ENCODE results near the gene TGIF1. TPM values are rescaled to one million over a fixed set of nuclear protein-coding genes. Genes with fewer than 3 reads are reported as not detected.

TGIF1 gene
- total and polyA plus RNA-seq, 2 donors = 25.4 to 96.1 TPM

GRCh38 chr18:3495691-3496430, 45.9 kb downstream of the TGIF1 start:
- H3K9me3 ChIP-seq (ENCODE audit: control insufficient read depth in 2 of 2, insufficient read depth in 1 of 2, low read length in 1 of 2) = no peaks in the 10 kb centered on the region
- no peak for DNase-seq (ENCODE audit: low read depth in 6 of 9, low spot score in 9 of 9)
- peaks cover 0 to 5% of the 10 kb centered on the region in 2 donors for H3K4me1 ChIP-seq (ENCODE audit: control insufficient read depth in 2 of 2, insufficient read depth in 2 of 2, low read length in 2 of 2)
- peaks cover 11 to 30% of the 10 kb centered on the region in 2 donors for H3K27me3 ChIP-seq (ENCODE audit: control insufficient read depth in 2 of 2, insufficient read depth in 1 of 2, low read length in 1 of 2)
- H3K36me3 ChIP-seq (ENCODE audit: control insufficient read depth in 2 of 2, insufficient read depth in 2 of 2, low read length in 1 of 2) = no peaks in the 10 kb centered on the region
- H3K27ac ChIP-seq (ENCODE audit: low read depth in 1 of 2, low read length in 1 of 2) = no peak overlapping the region
- no peak overlapping the region for H3K4me3 ChIP-seq (ENCODE audit: low read length in 2 of 2)
- WGBS = 83% methylated on average over 7 of the region's 7 CpGs

DNA sequence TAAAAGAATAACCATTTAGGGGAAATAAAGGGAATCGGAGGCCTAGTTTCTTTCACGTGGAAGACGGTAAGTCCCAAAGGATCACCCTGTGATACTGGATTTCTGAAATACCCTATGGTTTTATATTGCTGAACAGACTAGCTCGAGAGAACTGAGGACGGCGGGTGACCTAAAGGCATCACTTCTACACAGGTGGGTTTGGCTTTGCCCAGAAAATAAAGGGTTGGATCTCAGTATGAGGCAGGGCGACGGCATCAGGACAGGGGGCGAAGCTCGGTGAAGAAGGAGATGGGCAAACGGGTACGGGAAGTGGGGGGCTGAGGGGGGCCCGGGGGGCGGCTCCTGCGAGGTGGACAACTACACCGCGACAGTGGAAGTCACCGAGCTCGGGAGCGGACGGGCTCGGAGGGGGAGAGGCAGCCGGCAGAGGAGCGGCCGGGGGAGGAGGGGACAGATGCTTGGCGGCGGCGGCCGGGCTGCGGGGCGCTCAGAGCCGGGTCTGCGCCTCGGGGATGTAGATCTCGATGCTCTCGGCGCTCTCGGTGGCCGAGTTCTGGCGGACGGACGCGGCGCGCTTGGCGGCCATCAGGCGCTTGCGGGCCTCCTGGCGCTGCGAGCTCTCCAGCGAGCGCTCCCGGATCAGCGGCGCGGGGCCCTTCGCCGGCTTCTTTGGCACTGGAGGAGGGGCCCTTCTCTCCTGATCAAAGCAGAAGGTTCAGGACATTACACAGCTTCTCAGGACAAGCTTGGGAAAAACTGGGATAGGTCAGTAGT, 48.9 kb downstream of the TGIF1 start:
- peaks cover 11 to 36% of the 10 kb centered on the region in 2 donors for H3K27me3 ChIP-seq (ENCODE audit: control insufficient read depth in 2 of 2, insufficient read depth in 1 of 2, low read length in 1 of 2)
- H3K9me3 ChIP-seq (ENCODE audit: control insufficient read depth in 2 of 2, insufficient read depth in 1 of 2, low read length in 1 of 2) = no peaks in the 10 kb centered on the region
- peak overlapping the region in 1 of 2 donors; percentile 18 for H3K27ac ChIP-seq (ENCODE audit: low read depth in 1 of 2, low read length in 1 of 2)
- WGBS = 15% methylated on average over 58 of the region's 58 CpGs
- DNase-seq (ENCODE audit: low read depth in 6 of 9, low spot score in 9 of 9) = no peak
- H3K4me3 ChIP-seq (ENCODE audit: low read length in 2 of 2) = peak overlapping the region in 1 of 2 donors; percentile 41
- H3K36me3 ChIP-seq (ENCODE audit: control insufficient read depth in 2 of 2, insufficient read depth in 2 of 2, low read length in 1 of 2) = no peaks in the 10 kb centered on the region
- peaks cover 0 to 5% of the 10 kb centered on the region in 2 donors for H3K4me1 ChIP-seq (ENCODE audit: control insufficient read depth in 2 of 2, insufficient read depth in 2 of 2, low read length in 2 of 2)

DNA sequence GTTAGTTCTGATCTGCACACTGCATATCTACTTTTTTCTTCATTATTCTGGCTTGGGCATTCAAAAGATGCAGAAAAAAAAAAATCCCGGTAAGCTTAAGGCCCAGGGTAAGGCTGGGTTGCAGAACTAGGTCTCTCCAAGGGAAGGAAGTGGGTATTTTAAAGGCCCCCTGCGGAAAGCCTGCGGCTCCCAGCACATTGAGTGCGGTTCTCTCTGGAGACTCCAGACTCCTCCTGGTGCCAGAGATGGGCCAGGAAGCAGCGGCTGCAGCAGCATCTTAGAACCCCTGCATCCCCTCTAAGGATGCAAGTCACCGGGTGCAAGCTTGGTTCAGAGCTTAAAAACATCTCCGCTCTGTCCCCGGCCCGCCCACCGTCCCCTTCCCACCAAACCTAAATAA, 49.5 kb downstream of the TGIF1 start:
- Histone ChIP-seq H3K9me3 (ENCODE audit: control insufficient read depth in 2 of 2, insufficient read depth in 1 of 2, low read length in 1 of 2) (no peaks in the 10 kb centered on the region), H3K36me3 (ENCODE audit: control insufficient read depth in 2 of 2, insufficient read depth in 2 of 2, low read length in 1 of 2) (no peaks in the 10 kb centered on the region), H3K27ac (ENCODE audit: low read depth in 1 of 2, low read length in 1 of 2) (no peak overlapping the region), H3K4me3 (ENCODE audit: low read length in 2 of 2) (peak overlapping the region in 1 of 2 donors; percentile 41), H3K4me1 (ENCODE audit: control insufficient read depth in 2 of 2, insufficient read depth in 2 of 2, low read length in 2 of 2) (peaks cover 0 to 5% of the 10 kb centered on the region in 2 donors), H3K27me3 (ENCODE audit: control insufficient read depth in 2 of 2, insufficient read depth in 1 of 2, low read length in 1 of 2) (peaks cover 11 to 36% of the 10 kb centered on the region in 2 donors)
- 5% methylated on average over 10 of the region's 10 CpGs for WGBS
- DNase-seq (ENCODE audit: low read depth in 6 of 9, low spot score in 9 of 9) = no peak

DNA sequence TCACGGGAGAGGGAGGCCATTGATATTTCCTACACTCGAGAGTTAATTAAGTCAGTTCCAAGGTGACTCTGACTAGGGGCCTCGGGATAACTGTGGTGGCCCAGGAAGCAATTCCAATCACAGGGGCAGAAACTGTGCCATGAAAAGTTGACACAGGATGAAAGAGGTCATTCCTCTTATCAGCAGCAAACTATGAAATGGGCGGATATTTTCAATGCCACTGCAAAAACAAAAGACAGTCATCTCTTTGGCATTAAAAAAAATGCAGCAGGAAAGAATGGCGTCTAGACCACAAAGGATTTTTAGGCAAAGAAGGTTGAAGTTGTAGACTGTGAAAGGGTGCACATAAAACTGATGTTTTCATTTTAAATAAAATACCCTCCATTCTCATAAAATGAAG, 50.0 kb downstream of the TGIF1 start:
- no peak overlapping the region for H3K27ac ChIP-seq (ENCODE audit: low read depth in 1 of 2, low read length in 1 of 2)
- H3K4me3 ChIP-seq (ENCODE audit: low read length in 2 of 2) = no peak overlapping the region

DNA sequence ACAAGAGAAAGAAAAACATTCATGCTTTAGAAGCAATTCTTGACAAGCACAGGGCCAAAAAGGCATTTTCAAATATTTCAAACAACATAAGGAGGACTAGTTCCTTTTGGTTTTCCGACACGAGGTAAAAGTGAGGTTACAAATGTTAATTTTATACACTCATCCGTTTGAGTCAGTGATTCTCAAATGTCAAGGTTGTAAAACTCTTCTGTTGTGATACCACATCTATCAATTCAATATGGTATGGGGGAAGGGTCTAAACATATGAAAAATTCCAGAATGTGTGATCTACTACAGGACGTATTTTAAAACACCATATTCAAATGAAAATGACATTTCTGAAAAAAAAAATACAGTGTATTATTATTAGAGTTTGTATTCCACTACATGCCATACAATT, 52.7 kb downstream of the TGIF1 start:
- no peak overlapping the region for H3K27ac ChIP-seq (ENCODE audit: low read depth in 1 of 2, low read length in 1 of 2)
- H3K4me3 ChIP-seq (ENCODE audit: low read length in 2 of 2) = no peak overlapping the region
- H3K9me3 ChIP-seq (ENCODE audit: control insufficient read depth in 2 of 2, insufficient read depth in 1 of 2, low read length in 1 of 2) = no peaks in the 10 kb centered on the region
- whole genome bisulfite sequencing = 89% methylated on average over 4 of the region's 4 CpGs
- H3K27me3 ChIP-seq (ENCODE audit: control insufficient read depth in 2 of 2, insufficient read depth in 1 of 2, low read length in 1 of 2) = peaks cover 11 to 35% of the 10 kb centered on the region in 2 donors
- peaks cover 0 to 5% of the 10 kb centered on the region in 2 donors for H3K4me1 ChIP-seq (ENCODE audit: control insufficient read depth in 2 of 2, insufficient read depth in 2 of 2, low read length in 2 of 2)
- H3K36me3 ChIP-seq (ENCODE audit: control insufficient read depth in 2 of 2, insufficient read depth in 2 of 2, low read length in 1 of 2) = no peaks in the 10 kb centered on the region
- DNase-seq (ENCODE audit: low read depth in 6 of 9, low spot score in 9 of 9) = no peak

More for the DNA sequence above, 50.0 kb downstream of the TGIF1 start:
- peaks cover 11 to 36% of the 10 kb centered on the region in 2 donors for H3K27me3 ChIP-seq (ENCODE audit: control insufficient read depth in 2 of 2, insufficient read depth in 1 of 2, low read length in 1 of 2)
- no peaks in the 10 kb centered on the region for H3K36me3 ChIP-seq (ENCODE audit: control insufficient read depth in 2 of 2, insufficient read depth in 2 of 2, low read length in 1 of 2)
- WGBS = 28% methylated on average over 5 of the region's 5 CpGs
- H3K9me3 ChIP-seq (ENCODE audit: control insufficient read depth in 2 of 2, insufficient read depth in 1 of 2, low read length in 1 of 2) = no peaks in the 10 kb centered on the region
- no peak for DNase-seq (ENCODE audit: low read depth in 6 of 9, low spot score in 9 of 9)
- H3K4me1 ChIP-seq (ENCODE audit: control insufficient read depth in 2 of 2, insufficient read depth in 2 of 2, low read length in 2 of 2) = peaks cover 0 to 5% of the 10 kb centered on the region in 2 donors

DNA sequence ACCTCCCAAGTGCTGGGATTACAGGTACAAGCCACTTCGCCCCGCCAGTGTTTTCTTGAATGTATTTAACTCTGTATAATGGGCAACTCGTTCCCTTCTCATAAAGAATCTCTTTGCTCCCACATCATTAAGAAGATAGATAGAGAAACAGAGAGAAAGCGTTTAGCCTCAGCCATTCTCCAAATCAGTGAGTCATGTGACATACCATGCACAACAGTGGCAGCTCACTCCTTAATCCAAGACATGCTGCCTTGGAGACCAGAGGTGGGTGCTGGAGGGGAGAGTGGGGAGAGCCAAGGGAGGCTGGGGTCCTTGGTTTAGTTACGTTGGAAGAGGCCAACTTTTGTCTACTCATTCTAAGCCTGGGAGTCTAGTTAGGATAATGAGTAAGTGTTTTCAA, 54.7 kb downstream of the TGIF1 start:
- Histone ChIP-seq H3K4me1 (ENCODE audit: control insufficient read depth in 2 of 2, insufficient read depth in 2 of 2, low read length in 2 of 2) (peaks cover 0 to under 1% of the 10 kb centered on the region in 2 donors), H3K9me3 (ENCODE audit: control insufficient read depth in 2 of 2, insufficient read depth in 1 of 2, low read length in 1 of 2) (no peaks in the 10 kb centered on the region), H3K27me3 (ENCODE audit: control insufficient read depth in 2 of 2, insufficient read depth in 1 of 2, low read length in 1 of 2) (peaks cover 5 to 16% of the 10 kb centered on the region in 2 donors), H3K27ac (ENCODE audit: low read depth in 1 of 2, low read length in 1 of 2) (no peak overlapping the region), H3K36me3 (ENCODE audit: control insufficient read depth in 2 of 2, insufficient read depth in 2 of 2, low read length in 1 of 2) (no peaks in the 10 kb centered on the region), H3K4me3 (ENCODE audit: low read length in 2 of 2) (no peak overlapping the region)
- WGBS = 77% methylated on average over 5 of the region's 5 CpGs
- no peak for DNase-seq (ENCODE audit: low read depth in 6 of 9, low spot score in 9 of 9)

- DNase-seq (ENCODE audit: low read depth in 6 of 9, low spot score in 9 of 9) = no peak
- Histone ChIP-seq H3K27ac (ENCODE audit: low read depth in 1 of 2, low read length in 1 of 2) (peak overlapping the region in 1 of 2 donors; percentile 12), H3K27me3 (ENCODE audit: control insufficient read depth in 2 of 2, insufficient read depth in 1 of 2, low read length in 1 of 2) (no peaks in the 10 kb centered on the region), H3K9me3 (ENCODE audit: control insufficient read depth in 2 of 2, insufficient read depth in 1 of 2, low read length in 1 of 2) (no peaks in the 10 kb centered on the region), H3K36me3 (ENCODE audit: control insufficient read depth in 2 of 2, insufficient read depth in 2 of 2, low read length in 1 of 2) (no peaks in the 10 kb centered on the region), H3K4me3 (ENCODE audit: low read length in 2 of 2) (no peak overlapping the region), H3K4me1 (ENCODE audit: control insufficient read depth in 2 of 2, insufficient read depth in 2 of 2, low read length in 2 of 2) (no peaks in the 10 kb centered on the region)
- 92% methylated on average over 17 of the region's 17 CpGs for WGBS
Measured at GRCh38 chr18:3508576-3509549, 58.9 kb downstream of the TGIF1 start.

Data from thymus (tissue), 11 donors.